SJSA1 (cell line): ENCODE data around the gene CLEC4M. TPM values are rescaled to one million over a fixed set of nuclear protein-coding genes. Genes with fewer than 3 reads are reported as not detected.

ENCODE experiments used
- DNase-seq, 2 experiments: peaks; one replicate each; pipeline ENCODE4 v3.0.0-alpha.2; 2015 to 2020; ENCODE audit warnings: low spot score in 2 of 2, low read depth in 1 of 2
- H3K27ac ChIP-seq: fragments of 250-450 bp; sonication (Bioruptor Pico); 2 replicates; pipeline ENCODE4 v1.5.1; 2020; ENCODE audit warnings: mild to moderate bottlenecking, moderate library complexity
- H3K27me3 ChIP-seq: fragments of 250-450 bp; sonication (Bioruptor Pico); replicated peaks from 2 replicates; pipeline ENCODE4 v1.5.1; 2020; ENCODE audit warnings: mild to moderate bottlenecking, moderate library complexity
- H3K36me3 ChIP-seq: fragments of 250-450 bp; sonication (Bioruptor Pico); 2 replicates; pipeline ENCODE4 v1.5.1; 2020; ENCODE audit warnings: mild to moderate bottlenecking
- H3K4me1 ChIP-seq: fragments of 250-450 bp; sonication (Bioruptor Pico); replicated peaks from 2 replicates; pipeline ENCODE4 v1.6.1; 2021; ENCODE audit warnings: mild to moderate bottlenecking
- H3K4me3 ChIP-seq: fragments of 250-450 bp; sonication (Bioruptor Pico); 2 replicates; pipeline ENCODE4 v1.5.1; 2020; ENCODE audit warnings: mild to moderate bottlenecking
- H3K9me3 ChIP-seq: fragments of 250-450 bp; sonication (Bioruptor Pico); replicated peaks from 2 replicates; pipeline ENCODE4 v1.5.1; 2020; ENCODE audit warnings: mild to moderate bottlenecking
- total RNA-seq: library from RNA; depleted of rRNA; stranded (reverse); fragments of >200 nt; shearing (Covaris generic); gene quantifications from 2 replicates; pipeline ENCODE4 v1.2.3, GENCODE V29; 2014

Gene CLEC4M
- total RNA-seq, 1 experiment from 2014 or later, result not detected

DNA sequence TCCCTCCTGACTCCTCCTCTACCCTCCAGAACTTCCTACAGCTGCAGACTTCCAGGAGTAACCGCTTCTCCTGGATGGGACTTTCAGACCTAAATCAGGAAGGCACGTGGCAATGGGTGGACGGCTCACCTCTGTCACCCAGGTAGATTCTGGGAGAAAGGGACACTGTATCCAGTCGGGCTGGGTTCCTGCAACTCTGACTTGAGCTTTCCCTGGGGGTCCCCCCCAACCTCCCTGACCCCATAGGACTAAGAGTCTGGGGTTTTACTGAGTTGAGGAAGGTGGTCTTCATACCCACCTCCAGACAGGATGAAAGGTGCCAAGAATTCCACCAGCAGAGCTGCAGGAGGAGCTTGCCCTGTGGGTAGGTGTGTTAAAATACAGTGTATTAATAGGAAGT lies 4.4 kb downstream of the CLEC4M start:
- no peaks in the 10 kb centered on the region for H3K9me3 ChIP-seq
- no peak overlapping the region for H3K27ac ChIP-seq
- no peak for DNase-seq
- H3K36me3 ChIP-seq, result no peaks in the 10 kb centered on the region
- H3K4me1 ChIP-seq, result no peaks in the 10 kb centered on the region
- peaks cover 5% of the 10 kb centered on the region; the same call in 1 of the 2 replicates for H3K27me3 ChIP-seq
- no peak overlapping the region for H3K4me3 ChIP-seq

DNA sequence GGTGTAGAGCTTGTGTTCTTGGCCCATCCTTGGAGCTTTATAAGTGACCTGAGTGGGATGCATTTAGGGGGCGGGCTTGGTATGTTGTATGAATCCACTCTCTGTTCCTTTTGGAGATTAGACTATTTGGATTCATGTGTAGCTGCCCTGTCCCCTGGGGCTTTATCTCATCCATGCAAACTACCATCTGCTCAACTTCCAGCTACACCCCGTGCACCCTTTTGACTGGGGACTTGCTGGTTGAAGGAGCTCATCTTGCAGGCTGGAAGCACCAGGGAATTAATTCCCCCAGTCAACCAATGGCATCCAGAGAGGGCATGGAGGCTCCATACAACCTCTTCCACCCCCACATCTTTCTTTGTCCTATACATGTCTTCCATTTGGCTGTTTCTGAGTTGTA lies 6.1 kb downstream of the CLEC4M start:
- H3K27ac ChIP-seq, result no peak overlapping the region
- H3K27me3 ChIP-seq, result peaks cover 5% of the 10 kb centered on the region; the same call in 1 of the 2 replicates
- H3K36me3 ChIP-seq, result no peaks in the 10 kb centered on the region
- DNase-seq, result no peak
- H3K9me3 ChIP-seq, result no peaks in the 10 kb centered on the region
- no peak overlapping the region for H3K4me3 ChIP-seq
- H3K4me1 ChIP-seq, result no peaks in the 10 kb centered on the region

DNA sequence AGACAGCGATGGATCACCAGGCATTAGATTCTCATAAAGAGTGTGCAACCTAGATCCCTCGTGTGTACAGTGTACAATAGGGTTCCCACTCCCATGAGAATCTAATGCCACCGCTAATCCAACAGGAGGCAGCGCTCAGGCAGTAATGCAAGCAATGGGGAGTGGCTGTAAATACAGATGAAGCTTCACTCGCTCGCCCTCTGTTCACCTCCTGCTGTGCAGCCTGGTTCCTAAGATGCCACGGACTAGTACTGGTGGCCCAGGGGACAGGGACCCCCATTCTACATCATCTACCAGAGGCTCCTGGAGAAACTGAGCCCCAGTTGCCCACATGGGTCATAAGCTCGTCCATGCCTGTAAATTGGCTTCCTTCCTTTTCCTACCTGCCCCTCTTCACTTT lies 8.0 kb downstream of the CLEC4M start:
- Histone ChIP-seq H3K27me3 (peaks cover 9% of the 10 kb centered on the region; the same call in 1 of the 2 replicates), H3K36me3 (no peaks in the 10 kb centered on the region), H3K4me1 (no peaks in the 10 kb centered on the region), H3K4me3 (no peak overlapping the region), H3K27ac (no peak overlapping the region), H3K9me3 (no peaks in the 10 kb centered on the region)
- DNase-seq, result no peak

DNA sequence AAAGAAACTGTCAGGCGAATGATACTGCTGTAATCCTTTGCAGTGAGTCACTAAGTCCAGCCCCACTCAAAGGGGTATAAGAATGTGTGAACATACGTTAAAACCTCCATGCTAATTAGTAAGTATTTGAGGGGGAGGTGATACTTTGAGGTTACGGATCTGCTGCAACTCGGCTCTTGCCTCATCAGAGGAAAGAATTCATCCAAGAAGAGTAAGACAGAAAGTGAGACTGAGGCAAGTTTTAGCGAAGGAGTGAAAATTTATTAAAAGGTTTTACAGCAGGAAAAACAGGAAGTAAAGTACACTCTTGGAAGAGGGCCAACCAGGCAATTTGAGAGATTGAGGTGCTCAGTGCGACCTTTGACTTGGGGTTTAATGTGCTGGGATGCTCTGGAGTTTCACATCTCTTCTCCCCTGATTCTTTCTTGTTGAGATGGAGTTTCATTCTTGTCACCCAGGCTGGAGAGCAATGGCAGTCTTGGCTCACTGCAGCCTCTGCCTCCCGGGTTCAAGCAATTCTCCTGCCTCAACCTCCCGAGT lies 9.8 kb downstream of the CLEC4M start:
- H3K27me3 ChIP-seq, result peaks cover 12% of the 10 kb centered on the region; the same call in 1 of the 2 replicates

DNA sequence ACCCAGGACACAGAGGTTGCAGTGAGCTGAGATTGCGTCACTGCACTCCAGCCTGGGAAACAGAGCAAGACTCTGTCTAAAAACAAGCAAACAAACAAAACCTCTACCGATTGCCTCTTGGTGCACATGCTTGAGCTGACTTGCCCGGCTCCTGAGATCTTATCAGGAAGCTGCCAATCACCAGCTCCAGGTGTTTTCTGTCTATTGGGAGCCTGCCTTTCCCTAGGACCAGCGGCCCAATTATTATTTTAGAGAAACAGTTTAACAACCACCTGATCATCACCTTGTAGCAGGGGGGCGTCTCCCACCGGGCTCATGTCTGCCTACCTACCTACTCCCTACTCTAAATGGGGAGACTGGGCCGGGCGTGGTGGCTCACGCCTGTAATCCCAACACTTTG lies 10.8 kb downstream of the CLEC4M start:
- peaks cover 15% of the 10 kb centered on the region for H3K27me3 ChIP-seq
- H3K4me3 ChIP-seq, result no peak overlapping the region
- H3K36me3 ChIP-seq, result no peaks in the 10 kb centered on the region
- no peaks in the 10 kb centered on the region for H3K4me1 ChIP-seq
- no peaks in the 10 kb centered on the region for H3K9me3 ChIP-seq
- DNase-seq, result no peak
- H3K27ac ChIP-seq, result no peak overlapping the region

More for the DNA sequence above, 9.8 kb downstream of the CLEC4M start:
- no peak for DNase-seq
- Histone ChIP-seq H3K4me3 (no peak overlapping the region), H3K9me3 (no peaks in the 10 kb centered on the region), H3K27ac (no peak overlapping the region), H3K4me1 (no peaks in the 10 kb centered on the region), H3K36me3 (no peaks in the 10 kb centered on the region)

- Histone ChIP-seq H3K4me1 (no peaks in the 10 kb centered on the region), H3K27me3 (peaks cover 20% of the 10 kb centered on the region), H3K27ac (no peak overlapping the region), H3K4me3 (no peak overlapping the region), H3K36me3 (no peaks in the 10 kb centered on the region), H3K9me3 (no peaks in the 10 kb centered on the region)
- DNase-seq, result no peak
Measured at GRCh38 chr19:7775761-7776160, 12.7 kb downstream of the CLEC4M start.

DNA sequence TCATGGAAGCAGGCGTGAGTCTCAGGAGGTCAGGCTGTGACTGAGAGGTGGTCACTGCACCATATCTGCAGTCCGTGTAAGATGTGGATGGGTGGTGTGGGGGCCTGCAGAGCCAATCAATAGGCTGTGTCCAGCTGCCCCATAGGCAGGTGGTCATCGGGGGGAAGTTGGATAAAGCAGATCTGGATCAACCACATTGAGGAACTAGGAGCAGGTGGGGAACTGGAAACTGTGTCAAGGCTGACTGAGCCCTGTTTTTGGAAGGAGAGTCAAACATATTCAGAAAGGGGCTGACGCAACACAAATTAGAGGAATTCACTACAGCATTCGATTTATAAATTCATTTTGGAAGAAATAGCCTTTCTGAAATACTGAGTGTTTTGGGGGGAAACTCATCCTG lies 15.0 kb downstream of the CLEC4M start:
- Histone ChIP-seq H3K27me3 (peaks cover 27% of the 10 kb centered on the region), H3K36me3 (no peaks in the 10 kb centered on the region), H3K4me3 (no peak overlapping the region), H3K9me3 (no peaks in the 10 kb centered on the region), H3K4me1 (no peaks in the 10 kb centered on the region), H3K27ac (no peak overlapping the region)
- no peak for DNase-seq

DNA sequence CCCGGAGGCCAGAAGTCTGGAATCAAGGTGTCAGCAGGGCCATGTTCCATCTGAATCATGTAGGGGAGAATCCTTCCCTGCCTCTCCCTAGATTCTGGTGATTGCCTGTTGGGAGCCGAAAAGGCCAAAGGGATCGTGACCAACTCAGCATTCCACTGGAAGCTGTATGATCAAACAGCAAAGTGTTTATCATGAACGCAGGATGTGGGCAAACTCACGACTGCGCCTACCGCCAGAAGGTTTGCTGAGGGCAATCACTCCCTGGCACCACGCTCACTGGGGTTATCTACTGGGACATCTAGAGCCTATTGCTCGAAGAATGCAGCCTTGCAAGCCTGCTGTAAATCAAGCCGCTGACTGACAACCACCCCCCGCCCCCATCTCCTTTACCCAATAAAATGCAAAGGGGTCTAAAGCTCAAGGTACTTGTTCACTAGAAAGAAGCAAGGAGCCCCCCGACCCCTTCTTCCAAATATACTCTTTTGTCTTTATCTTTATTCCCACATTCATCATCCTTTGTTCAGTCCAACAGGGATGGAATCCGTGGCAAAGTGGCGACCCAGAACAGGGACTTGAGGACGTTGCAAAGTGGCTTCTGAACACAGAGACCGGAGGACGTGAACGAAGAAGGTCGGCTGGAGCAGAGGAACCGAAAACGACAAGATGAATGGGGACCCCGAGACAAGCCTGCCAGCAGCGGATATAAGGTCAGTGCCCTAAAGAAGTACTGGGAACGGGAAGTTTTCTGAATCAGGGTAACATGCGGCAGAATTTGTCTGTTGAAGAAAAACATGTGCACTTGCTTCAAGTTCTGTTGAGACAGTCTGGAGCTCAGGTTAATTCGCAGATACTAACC lies 16.8 kb downstream of the CLEC4M start:
- DNase-seq, result no peak
- Histone ChIP-seq H3K27me3 (peaks cover 29% of the 10 kb centered on the region), H3K4me1 (no peaks in the 10 kb centered on the region), H3K36me3 (no peaks in the 10 kb centered on the region), H3K9me3 (no peaks in the 10 kb centered on the region), H3K4me3 (no peak overlapping the region), H3K27ac (no peak overlapping the region)

- H3K4me3 ChIP-seq, result no peak overlapping the region
- no peaks in the 10 kb centered on the region for H3K4me1 ChIP-seq
- H3K27ac ChIP-seq, result no peak overlapping the region
- H3K36me3 ChIP-seq, result no peaks in the 10 kb centered on the region
- H3K27me3 ChIP-seq, result peaks cover 25% of the 10 kb centered on the region
- DNase-seq, result no peak
- H3K9me3 ChIP-seq, result no peaks in the 10 kb centered on the region
Measured at GRCh38 chr19:7781157-7781556, 18.1 kb downstream of the CLEC4M start.

- no peaks in the 10 kb centered on the region for H3K9me3 ChIP-seq
- DNase-seq, result no peak
- H3K27me3 ChIP-seq, result peaks cover 16% of the 10 kb centered on the region
- H3K4me3 ChIP-seq, result no peak overlapping the region
- no peak overlapping the region for H3K27ac ChIP-seq
- no peaks in the 10 kb centered on the region for H3K36me3 ChIP-seq
- no peaks in the 10 kb centered on the region for H3K4me1 ChIP-seq
Measured at GRCh38 chr19:7783991-7784423, 21.0 kb downstream of the CLEC4M start.

DNA sequence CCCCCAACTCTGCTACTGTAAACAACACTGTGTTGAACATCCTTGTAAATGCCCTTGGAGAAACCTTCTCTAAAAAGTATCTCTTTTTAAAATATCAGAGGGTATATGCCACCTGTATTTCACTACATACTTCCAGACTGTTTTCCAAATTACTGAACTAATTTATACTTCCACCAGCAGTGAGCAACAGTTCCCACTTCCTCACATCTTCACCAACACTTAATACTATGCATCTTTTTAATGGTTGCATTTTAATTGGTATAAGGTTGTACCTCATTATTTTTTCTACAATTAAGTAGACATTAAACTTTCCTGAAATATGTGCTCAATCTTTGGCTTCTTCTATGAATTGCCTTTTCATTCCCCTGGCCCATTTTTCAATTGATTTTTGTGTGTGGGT lies 21.8 kb downstream of the CLEC4M start:
- Histone ChIP-seq H3K4me3 (no peak overlapping the region), H3K27ac (no peak overlapping the region), H3K9me3 (no peaks in the 10 kb centered on the region), H3K27me3 (peaks cover 16% of the 10 kb centered on the region), H3K36me3 (no peaks in the 10 kb centered on the region), H3K4me1 (no peaks in the 10 kb centered on the region)
- DNase-seq, result no peak

DNA sequence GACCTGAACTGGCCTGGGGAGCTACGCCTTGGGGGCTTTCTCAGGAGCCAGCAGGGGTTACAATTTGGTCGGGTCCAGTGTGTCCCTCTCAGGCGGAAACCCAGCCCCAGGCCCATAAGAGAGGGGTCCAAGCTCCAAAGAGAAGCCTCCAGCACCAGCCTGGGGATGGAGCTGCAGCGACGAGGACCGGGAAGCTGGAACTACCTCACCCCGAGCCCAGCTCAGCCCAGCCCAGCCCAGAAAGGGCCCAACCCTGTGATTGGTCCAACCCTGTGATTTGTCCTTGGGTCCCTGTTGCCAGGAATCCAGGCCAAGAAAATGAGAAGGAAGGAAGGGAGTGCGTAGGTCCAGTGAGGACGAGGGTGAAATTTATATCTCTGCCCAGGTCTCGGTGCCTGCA lies 24.1 kb downstream of the CLEC4M start:
- Histone ChIP-seq H3K4me3 (no peak overlapping the region), H3K9me3 (no peaks in the 10 kb centered on the region; the same call in 1 of the 2 replicates), H3K36me3 (no peaks in the 10 kb centered on the region), H3K4me1 (no peaks in the 10 kb centered on the region), H3K27me3 (0 out of 2 replicates have a peak, but pooled peaks cover 6% of the 10 kb centered on the region), H3K27ac (no peak overlapping the region)
- no peak for DNase-seq

- Histone ChIP-seq H3K4me3 (no peak overlapping the region), H3K4me1 (no peaks in the 10 kb centered on the region), H3K9me3 (no peaks in the 10 kb centered on the region; the same call in 1 of the 2 replicates), H3K27ac (no peak overlapping the region), H3K36me3 (no peaks in the 10 kb centered on the region), H3K27me3 (0 out of 2 replicates have a peak, but pooled peaks cover 3% of the 10 kb centered on the region)
- no peak for DNase-seq
Measured at GRCh38 chr19:7787602-7788177, 24.6 kb downstream of the CLEC4M start.
